ENCODE measurements around the gene OR2S2.

DNA sequence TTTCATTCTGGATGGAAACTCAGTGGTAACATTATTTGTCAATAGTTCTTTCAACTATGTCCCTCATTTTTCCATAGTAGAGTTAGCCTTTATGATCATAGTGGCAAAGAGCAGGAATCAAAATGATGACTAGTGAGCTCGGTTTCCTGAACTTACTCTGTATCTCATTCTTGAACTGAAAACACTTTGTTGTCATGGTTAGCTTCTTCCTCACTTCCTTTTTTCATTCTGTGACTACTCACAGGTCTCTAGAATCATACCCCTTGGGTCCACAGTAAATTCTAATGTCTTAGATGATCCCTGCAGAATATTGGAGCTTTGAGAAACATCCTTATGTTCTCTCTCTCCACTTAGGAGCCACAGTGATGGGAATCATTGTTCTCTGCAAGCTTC is 49.4 kb upstream of the OR2S2 start:
- TF ChIP-seq, protein P1, sequence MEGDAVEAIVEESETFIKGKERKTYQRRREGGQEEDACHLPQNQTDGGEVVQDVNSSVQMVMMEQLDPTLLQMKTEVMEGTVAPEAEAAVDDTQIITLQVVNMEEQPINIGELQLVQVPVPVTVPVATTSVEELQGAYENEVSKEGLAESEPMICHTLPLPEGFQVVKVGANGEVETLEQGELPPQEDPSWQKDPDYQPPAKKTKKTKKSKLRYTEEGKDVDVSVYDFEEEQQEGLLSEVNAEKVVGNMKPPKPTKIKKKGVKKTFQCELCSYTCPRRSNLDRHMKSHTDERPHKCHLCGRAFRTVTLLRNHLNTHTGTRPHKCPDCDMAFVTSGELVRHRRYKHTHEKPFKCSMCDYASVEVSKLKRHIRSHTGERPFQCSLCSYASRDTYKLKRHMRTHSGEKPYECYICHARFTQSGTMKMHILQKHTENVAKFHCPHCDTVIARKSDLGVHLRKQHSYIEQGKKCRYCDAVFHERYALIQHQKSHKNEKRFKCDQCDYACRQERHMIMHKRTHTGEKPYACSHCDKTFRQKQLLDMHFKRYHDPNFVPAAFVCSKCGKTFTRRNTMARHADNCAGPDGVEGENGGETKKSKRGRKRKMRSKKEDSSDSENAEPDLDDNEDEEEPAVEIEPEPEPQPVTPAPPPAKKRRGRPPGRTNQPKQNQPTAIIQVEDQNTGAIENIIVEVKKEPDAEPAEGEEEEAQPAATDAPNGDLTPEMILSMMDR (conservative IDR thresholded peaks at IDR 0.05; ENCODE audit: low read length) = no peak
- TF ChIP-seq EZH2phosphoT487 (IDR thresholded peaks at IDR 0.05; ENCODE audit: borderline replicate concordance, low read depth, low read length) = no peak

Data from OCI-LY7 (cell line).